ENCODE measurements around the gene PTCD1. TPM values are rescaled to one million over a fixed set of nuclear protein-coding genes. Genes with fewer than 3 reads are reported as not detected.

Gene PTCD1
- total RNA-seq, 1 experiment from 2014 or later, result 15.0 TPM

DNA sequence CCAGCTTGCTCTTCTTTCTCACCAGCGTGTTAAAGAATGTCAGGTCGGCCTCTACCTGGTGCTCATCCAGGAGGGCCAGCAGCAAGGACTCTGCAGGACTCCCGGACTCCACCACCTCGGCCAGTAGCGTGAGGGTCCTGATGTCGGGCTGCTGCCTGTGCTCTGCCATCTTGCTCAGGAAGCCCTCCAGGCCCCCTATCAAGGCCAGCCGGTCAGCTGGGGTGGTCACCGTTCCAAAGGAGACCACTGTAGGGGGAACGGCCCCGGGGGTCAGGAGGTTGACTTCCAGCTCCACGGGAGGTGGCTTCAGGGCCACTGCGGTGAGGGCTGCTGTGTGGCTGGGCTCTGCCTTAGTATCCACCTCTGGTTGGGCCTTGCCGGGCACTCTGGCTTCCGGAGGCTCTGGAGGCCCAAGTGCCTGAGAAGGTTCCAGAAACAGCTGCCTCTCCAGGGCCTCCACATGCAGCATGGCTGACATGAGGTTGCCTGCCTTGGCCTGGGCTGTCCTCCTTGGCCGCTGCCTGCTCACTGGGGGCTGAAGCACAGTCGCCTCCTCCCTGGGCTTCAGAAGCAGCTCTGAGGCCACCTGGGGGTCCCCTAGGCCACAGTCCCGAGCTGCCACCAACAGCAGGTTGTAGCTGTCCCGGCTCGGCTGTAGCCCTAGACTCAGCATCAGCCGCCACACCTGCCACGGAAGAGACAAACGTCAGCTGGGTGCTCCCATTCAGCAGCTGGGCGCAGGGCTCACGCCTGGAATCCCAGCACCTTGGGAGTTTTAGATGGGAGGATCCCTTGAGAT is 13.5 kb downstream of the PTCD1 start:
- CTCF ChIA-PET, result no interaction called here
- H3K4me1 ChIP-seq (ENCODE audit: control insufficient read depth, insufficient read depth, low read length), result no peaks in the 10 kb centered on the region
- H3K27ac ChIP-seq (ENCODE audit: low read length), result no peak overlapping the region
- POLR2A ChIA-PET, result interaction anchor here (0.5 kb wide), 1 partner anchor 50 kb away, joined by 4 read pairs; no protein-coding TSS in a partner anchor
- in situ Hi-C loops (cut with HindIII; ENCODE audit: low pct_unique_long_range_greater_than_20kb, low sequenced_read_pairs) (no loop called here), intact Hi-C loops (cut with micrococcal nuclease; ENCODE audit: unreplicated experiment) (no loop called here)
- H3K36me3 ChIP-seq (ENCODE audit: control insufficient read depth, insufficient read depth, low read length), result peaks cover 10% of the 10 kb centered on the region
- no peaks in the 10 kb centered on the region for H3K27me3 ChIP-seq (ENCODE audit: control insufficient read depth, insufficient read depth, low read length)
- TF ChIP-seq REST (IDR thresholded peaks at IDR 0.05; ENCODE audit: insufficient read depth in 1 of 2, low read depth in 2 of 2, low read length in 1 of 2) (no peak), TCF7L2 (IDR thresholded peaks at IDR 0.05; ENCODE audit: low read depth, low read length) (no peak), POLR2AphosphoS5 (IDR thresholded peaks at IDR 0.05; ENCODE audit: low read depth, low read length) (no peak), SIN3A (IDR thresholded peaks at IDR 0.05; ENCODE audit: borderline replicate concordance, insufficient read depth, low read depth, low read length) (no peak)
- TF ChIP-seq, protein P1, sequence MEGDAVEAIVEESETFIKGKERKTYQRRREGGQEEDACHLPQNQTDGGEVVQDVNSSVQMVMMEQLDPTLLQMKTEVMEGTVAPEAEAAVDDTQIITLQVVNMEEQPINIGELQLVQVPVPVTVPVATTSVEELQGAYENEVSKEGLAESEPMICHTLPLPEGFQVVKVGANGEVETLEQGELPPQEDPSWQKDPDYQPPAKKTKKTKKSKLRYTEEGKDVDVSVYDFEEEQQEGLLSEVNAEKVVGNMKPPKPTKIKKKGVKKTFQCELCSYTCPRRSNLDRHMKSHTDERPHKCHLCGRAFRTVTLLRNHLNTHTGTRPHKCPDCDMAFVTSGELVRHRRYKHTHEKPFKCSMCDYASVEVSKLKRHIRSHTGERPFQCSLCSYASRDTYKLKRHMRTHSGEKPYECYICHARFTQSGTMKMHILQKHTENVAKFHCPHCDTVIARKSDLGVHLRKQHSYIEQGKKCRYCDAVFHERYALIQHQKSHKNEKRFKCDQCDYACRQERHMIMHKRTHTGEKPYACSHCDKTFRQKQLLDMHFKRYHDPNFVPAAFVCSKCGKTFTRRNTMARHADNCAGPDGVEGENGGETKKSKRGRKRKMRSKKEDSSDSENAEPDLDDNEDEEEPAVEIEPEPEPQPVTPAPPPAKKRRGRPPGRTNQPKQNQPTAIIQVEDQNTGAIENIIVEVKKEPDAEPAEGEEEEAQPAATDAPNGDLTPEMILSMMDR (IDR thresholded peaks at IDR 0.05), result no peak
- DNase-seq (ENCODE audit: low read depth, low spot score) (no peak), ATAC-seq (no peak)
- H3K9me3 ChIP-seq (ENCODE audit: control insufficient read depth, insufficient read depth, low read depth, low read length), result no peaks in the 10 kb centered on the region
- BruUV-seq (replicated peaks), result no TSS peak
- H3K4me3 ChIP-seq (ENCODE audit: low read depth in 2 of 2, low read length in 2 of 2), result no peak overlapping the region

GRCh38 chr7:99422625-99423024 is 16.0 kb downstream of the PTCD1 start:
- ChIA-PET POLR2A (no interaction called here), CTCF (no interaction called here)
- BruUV-seq (replicated peaks), result TSS peak; percentile 55
- Histone ChIP-seq H3K9me3 (ENCODE audit: control insufficient read depth, insufficient read depth, low read depth, low read length) (no peaks in the 10 kb centered on the region), H3K4me3 (ENCODE audit: low read depth in 2 of 2, low read length in 2 of 2) (no peak overlapping the region), H3K27me3 (ENCODE audit: control insufficient read depth, insufficient read depth, low read length) (no peaks in the 10 kb centered on the region), H3K4me1 (ENCODE audit: control insufficient read depth, insufficient read depth, low read length) (no peaks in the 10 kb centered on the region), H3K27ac (ENCODE audit: low read length) (no peak overlapping the region), H3K36me3 (ENCODE audit: control insufficient read depth, insufficient read depth, low read length) (peaks cover 4% of the 10 kb centered on the region)
- no peak for DNase-seq (ENCODE audit: low read depth, low spot score)
- no peak for ATAC-seq
- in situ Hi-C loops (cut with HindIII; ENCODE audit: low pct_unique_long_range_greater_than_20kb, low sequenced_read_pairs) (no loop called here), intact Hi-C loops (cut with micrococcal nuclease; ENCODE audit: unreplicated experiment) (no loop called here)
- TF ChIP-seq SIN3A (IDR thresholded peaks at IDR 0.05; ENCODE audit: borderline replicate concordance, insufficient read depth, low read depth, low read length) (no peak), POLR2AphosphoS5 (IDR thresholded peaks at IDR 0.05; ENCODE audit: low read depth, low read length) (no peak), TCF7L2 (IDR thresholded peaks at IDR 0.05; ENCODE audit: low read depth, low read length) (no peak), REST (IDR thresholded peaks at IDR 0.05; ENCODE audit: insufficient read depth in 1 of 2, low read depth in 2 of 2, low read length in 1 of 2) (no peak)
- TF ChIP-seq, protein P1 (IDR thresholded peaks at IDR 0.05), result no peak

Data from Panc1 (cell line).